Keratinocyte (primary cell): ENCODE data around the gene ACAP3. TPM values are rescaled to one million over a fixed set of nuclear protein-coding genes. Genes with fewer than 3 reads are reported as not detected.

Source experiments
- DNase-seq: peaks from one replicate; pipeline ENCODE4 v3.0.0-alpha.2; 2011; ENCODE audit warnings: low read depth, missing footprints, low spot score
- FAIRE-seq: peaks from 2 replicates; lab custom pipeline; 2011; peaks lifted over from hg19 to GRCh38; lab: Jason Lieb, UNC
- H2AFZ ChIP-seq: 2 replicates; pipeline ENCODE4 v1.6.0; 2012; ENCODE audit warnings: low read length, control low read depth, inconsistent platforms; ENCODE audit not compliant: control insufficient read depth
- H3K27ac ChIP-seq: 2 replicates; pipeline ENCODE4 v1.5.1; 2011; ENCODE audit warnings: low read length; ENCODE audit not compliant: control insufficient read depth, insufficient read depth
- H3K27me3 ChIP-seq: 3 replicates; pipeline ENCODE4 v1.6.0; 2011; ENCODE audit warnings: low read length; ENCODE audit not compliant: control insufficient read depth, insufficient read depth; ENCODE audit errors: extremely low read depth
- H3K36me3 ChIP-seq, 2 experiments: 2 replicates in 1 of 2; 3 replicates in 1 of 2; pipeline ENCODE4 v1.5.1; 2011; ENCODE audit warnings: low read length in 2 of 2, mild to moderate bottlenecking in 1 of 2; ENCODE audit not compliant: control insufficient read depth in 2 of 2, insufficient read depth in 2 of 2; ENCODE audit errors: extremely low read depth in 1 of 2
- H3K4me1 ChIP-seq: 3 replicates; pipeline ENCODE4 v1.5.1; 2011; ENCODE audit warnings: low read length; ENCODE audit not compliant: control insufficient read depth, insufficient read depth; ENCODE audit errors: extremely low read depth
- H3K4me2 ChIP-seq: 3 replicates; pipeline ENCODE4 v1.6.0; 2011; ENCODE audit warnings: low read depth, low read length; ENCODE audit not compliant: control insufficient read depth, insufficient read depth; ENCODE audit errors: extremely low read depth
- H3K4me3 ChIP-seq, 3 experiments: fragments of 200-600 bp in 1 of 3; sonication (generic) in 1 of 3; 2 replicates in 2 of 3; 3 replicates in 1 of 3; pipeline ENCODE4 v1.5.1; 2011 to 2016; ENCODE audit warnings: low read length in 3 of 3, mild to moderate bottlenecking in 3 of 3, control low read depth in 2 of 3, inconsistent platforms in 1 of 3, low read depth in 1 of 3, mixed read lengths in 1 of 3, mixed run types in 1 of 3, moderate library complexity in 1 of 3; ENCODE audit not compliant: control insufficient read depth in 2 of 3, insufficient read depth in 2 of 3; ENCODE audit errors: extremely low read depth in 1 of 3
- H3K79me2 ChIP-seq: 2 replicates; pipeline ENCODE4 v1.6.0; 2012; ENCODE audit warnings: low read length; ENCODE audit not compliant: control insufficient read depth, insufficient read depth
- H3K9ac ChIP-seq: 3 replicates; pipeline ENCODE4 v1.6.0; 2011; ENCODE audit warnings: low read length; ENCODE audit not compliant: control insufficient read depth, insufficient read depth; ENCODE audit errors: extremely low read depth
- H3K9me1 ChIP-seq: 3 replicates; pipeline ENCODE4 v1.6.0; 2011; ENCODE audit warnings: low read length; ENCODE audit not compliant: control insufficient read depth, insufficient read depth; ENCODE audit errors: extremely low read depth
- H3K9me3 ChIP-seq: 2 replicates; pipeline ENCODE4 v1.5.1; 2012; ENCODE audit warnings: low read depth, low read length; ENCODE audit not compliant: control insufficient read depth
- H4K20me1 ChIP-seq: 3 replicates; pipeline ENCODE4 v1.6.0; 2011; ENCODE audit warnings: low read length; ENCODE audit not compliant: control insufficient read depth, insufficient read depth; ENCODE audit errors: extremely low read depth
- CTCF ChIP-seq, 3 experiments: IDR thresholded peaks in 1 of 3; conservative IDR thresholded peaks in 1 of 3; optimal IDR thresholded peaks in 1 of 3; 2 replicates in 2 of 3; 3 replicates in 1 of 3; pipeline versions ENCODE3 to v1.5.1; 2011; ENCODE audit warnings: low read length in 3 of 3, mild to moderate bottlenecking in 3 of 3, moderate library complexity in 2 of 3, control low read depth in 1 of 3, inconsistent platforms in 1 of 3; ENCODE audit not compliant: insufficient read depth in 2 of 3; ENCODE audit errors: extremely low read depth in 1 of 3
- EZH2 ChIP-seq: IDR thresholded peaks from one replicate; pipeline ENCODE4 v1.6.1; 2012; ENCODE audit warnings: inconsistent platforms, mild to moderate bottlenecking, low read length, moderate library complexity
- dilution Hi-C: fragments of 300-500 bp; cut with MboI; formaldehyde crosslinking; loops from one replicate; pipeline ENCODE4 v1.7.0; 2020; ENCODE audit warnings: low sequenced_read_pairs; ENCODE audit not compliant: extremely low pct_ligation_motif_present
- polyA plus RNA-seq, 5 experiments: library from polyadenylated mRNA; depleted of rRNA in 3 of 5; stranded (reverse) in 3 of 5; stranded (forward) in 1 of 5; unstranded in 1 of 5; fragments of >200 nt; gene quantifications; 1 replicate in 1 of 5; 2 replicates in 3 of 5; 3 replicates in 1 of 5; pipeline versions ENCODE4 v1.2.1 to v1.2.3, GENCODE V29; 2011 to 2012; ENCODE audit warnings: missing spikeins in 2 of 5, low read depth in 1 of 5, low replicate concordance in 1 of 5

ACAP3 gene
- polyA plus RNA-seq, 1 donor (not counting 4 experiments of a cell fraction or from before 2014, with no cell fraction given), result 17.4 TPM

- Histone ChIP-seq H3K9me1 (no peaks in the 10 kb centered on the region), H3K4me1 (peaks cover 8% of the 10 kb centered on the region), H3K27me3 (peaks cover 14% of the 10 kb centered on the region), H4K20me1 (no peaks in the 10 kb centered on the region), H3K4me3 (no peak overlapping the region), H3K4me2 (no peak overlapping the region), H3K9me3 (no peaks in the 10 kb centered on the region), H3K27ac (no peak overlapping the region), H3K79me2 (no peaks in the 10 kb centered on the region), H2AFZ (no peak overlapping the region), H3K9ac (no peak overlapping the region), H3K36me3 (no peaks in the 10 kb centered on the region)
- DNase-seq (no peak), FAIRE-seq (no peak)
- TF ChIP-seq CTCF (optimal IDR thresholded peaks at IDR 0.05 in 1 of 3, IDR thresholded peaks at IDR 0.05 in 1 of 3, conservative IDR thresholded peaks at IDR 0.05 in 1 of 3; ENCODE audit: extremely low read depth in 1 of 3, insufficient read depth in 2 of 3, low read length in 3 of 3) (no peak), EZH2 (no peak)
- dilution Hi-C loops, result no loop called here
These were observed 60.3 kb downstream of the ACAP3 start for GRCh38 chr1:1247341-1247913.

- Histone ChIP-seq H3K9ac (no peak within 1 kb of the TSS), H3K36me3 (no peaks in the 10 kb centered on the region), H3K27me3 (peaks cover 14% of the 10 kb centered on the region), H3K27ac (no peak within 1 kb of the TSS), H3K4me1 (peaks cover 8% of the 10 kb centered on the region), H3K79me2 (no peaks in the 10 kb centered on the region), H4K20me1 (no peaks in the 10 kb centered on the region), H3K9me1 (no peaks in the 10 kb centered on the region), H3K4me3 (no peak within 1 kb of the TSS), H3K4me2 (peak within 1 kb of the TSS; percentile 16), H2AFZ (no peak within 1 kb of the TSS), H3K9me3 (no peaks in the 10 kb centered on the region)
- DNase-seq, result no peak
- dilution Hi-C loops, result no loop called here
- no peak for TF ChIP-seq EZH2
- no peak for TF ChIP-seq CTCF (optimal IDR thresholded peaks at IDR 0.05 in 1 of 3, IDR thresholded peaks at IDR 0.05 in 1 of 3, conservative IDR thresholded peaks at IDR 0.05 in 1 of 3; ENCODE audit: extremely low read depth in 1 of 3, insufficient read depth in 2 of 3, low read length in 3 of 3)
- no peak for FAIRE-seq
These were observed 61.0 kb downstream of the ACAP3 start, which contains the start of gene C1QTNF12 for GRCh38 chr1:1246577-1247340. C1QTNF12 (minus strand) TSS chr1:1246722; CDS start chr1:1246690, 32 bp downstream.
